ENCODE measurements around the gene NMNAT2.

GRCh38 chr1:183233113-183233512 is 185.1 kb downstream of the NMNAT2 start:
- TF ChIP-seq POLR2AphosphoS5 (IDR thresholded peaks at IDR 0.05; ENCODE audit: low read depth, low read length) = no peak
- TF ChIP-seq CTCF (CRISPR knock-in tag; IDR thresholded peaks at IDR 0.05) = no peak
- no peak for TF ChIP-seq MYPOP (CRISPR knock-in tag; IDR thresholded peaks at IDR 0.05)
- no peak for TF ChIP-seq ZNF597 (CRISPR knock-in tag; IDR thresholded peaks at IDR 0.05)
- no peak for TF ChIP-seq HMGXB4 (CRISPR knock-in tag; IDR thresholded peaks at IDR 0.05; ENCODE audit: borderline replicate concordance in 1 of 2, low read depth in 1 of 2)
- TF ChIP-seq ZNF792 (CRISPR knock-in tag; IDR thresholded peaks at IDR 0.05) = no peak

All from HepG2 (cell line).